ENCODE measurements around the gene DCC. TPM values are rescaled to one million over a fixed set of nuclear protein-coding genes. Genes with fewer than 3 reads are reported as not detected.

Gene DCC
- total RNA-seq, 6 experiments from 2014 or later: not detected

DNA sequence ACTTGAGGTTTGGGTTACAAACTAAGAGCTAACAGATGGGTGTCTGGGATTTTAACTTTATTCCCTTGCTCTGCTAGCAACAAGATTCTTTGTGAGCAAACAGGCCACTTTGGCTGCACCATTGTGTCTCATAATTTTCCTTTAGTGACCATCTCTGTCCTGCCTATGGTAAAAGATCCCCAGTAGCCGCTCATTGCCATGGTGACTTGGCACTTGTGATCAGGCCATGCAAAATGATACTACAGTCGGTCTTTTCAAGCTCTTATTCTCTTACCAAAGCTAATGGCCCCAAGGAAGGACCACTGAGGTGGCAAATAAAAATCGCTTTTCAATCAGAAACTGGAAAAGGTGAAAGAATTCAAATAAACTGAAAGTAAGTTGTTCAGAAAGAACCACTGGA lies 1047.6 kb downstream of the DCC start:
- DNase-seq: no peak
- H3K4me3 Mint-ChIP-seq: no peak overlapping the region
- TF ChIP-seq, protein P1, sequence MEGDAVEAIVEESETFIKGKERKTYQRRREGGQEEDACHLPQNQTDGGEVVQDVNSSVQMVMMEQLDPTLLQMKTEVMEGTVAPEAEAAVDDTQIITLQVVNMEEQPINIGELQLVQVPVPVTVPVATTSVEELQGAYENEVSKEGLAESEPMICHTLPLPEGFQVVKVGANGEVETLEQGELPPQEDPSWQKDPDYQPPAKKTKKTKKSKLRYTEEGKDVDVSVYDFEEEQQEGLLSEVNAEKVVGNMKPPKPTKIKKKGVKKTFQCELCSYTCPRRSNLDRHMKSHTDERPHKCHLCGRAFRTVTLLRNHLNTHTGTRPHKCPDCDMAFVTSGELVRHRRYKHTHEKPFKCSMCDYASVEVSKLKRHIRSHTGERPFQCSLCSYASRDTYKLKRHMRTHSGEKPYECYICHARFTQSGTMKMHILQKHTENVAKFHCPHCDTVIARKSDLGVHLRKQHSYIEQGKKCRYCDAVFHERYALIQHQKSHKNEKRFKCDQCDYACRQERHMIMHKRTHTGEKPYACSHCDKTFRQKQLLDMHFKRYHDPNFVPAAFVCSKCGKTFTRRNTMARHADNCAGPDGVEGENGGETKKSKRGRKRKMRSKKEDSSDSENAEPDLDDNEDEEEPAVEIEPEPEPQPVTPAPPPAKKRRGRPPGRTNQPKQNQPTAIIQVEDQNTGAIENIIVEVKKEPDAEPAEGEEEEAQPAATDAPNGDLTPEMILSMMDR (IDR thresholded peaks at IDR 0.05): no peak
- no peaks in the 10 kb centered on the region for H3K36me3 Mint-ChIP-seq (ENCODE audit: low read depth)
- no peaks in the 10 kb centered on the region; the same call in 1 of the 2 replicates for H3K27me3 Mint-ChIP-seq (ENCODE audit: insufficient read depth)
- H3K9me3 Mint-ChIP-seq: peaks cover 25% of the 10 kb centered on the region
- no peaks in the 10 kb centered on the region for H3K4me1 Mint-ChIP-seq (ENCODE audit: low read depth)
- no peak overlapping the region for H3K27ac Mint-ChIP-seq

GRCh38 chr18:53402670-53403069 lies 1062.7 kb downstream of the DCC start:
- no peaks in the 10 kb centered on the region for H3K4me1 Mint-ChIP-seq (ENCODE audit: low read depth)
- peaks cover 9% of the 10 kb centered on the region for H3K9me3 Mint-ChIP-seq
- no peaks in the 10 kb centered on the region for H3K36me3 Mint-ChIP-seq (ENCODE audit: low read depth)
- H3K27ac Mint-ChIP-seq: no peak overlapping the region
- peaks cover 2% of the 10 kb centered on the region; the same call in 1 of the 2 replicates for H3K27me3 Mint-ChIP-seq (ENCODE audit: insufficient read depth)
- TF ChIP-seq, protein P1 (IDR thresholded peaks at IDR 0.05): no peak
- DNase-seq: no peak
- H3K4me3 Mint-ChIP-seq: no peak overlapping the region

DNA sequence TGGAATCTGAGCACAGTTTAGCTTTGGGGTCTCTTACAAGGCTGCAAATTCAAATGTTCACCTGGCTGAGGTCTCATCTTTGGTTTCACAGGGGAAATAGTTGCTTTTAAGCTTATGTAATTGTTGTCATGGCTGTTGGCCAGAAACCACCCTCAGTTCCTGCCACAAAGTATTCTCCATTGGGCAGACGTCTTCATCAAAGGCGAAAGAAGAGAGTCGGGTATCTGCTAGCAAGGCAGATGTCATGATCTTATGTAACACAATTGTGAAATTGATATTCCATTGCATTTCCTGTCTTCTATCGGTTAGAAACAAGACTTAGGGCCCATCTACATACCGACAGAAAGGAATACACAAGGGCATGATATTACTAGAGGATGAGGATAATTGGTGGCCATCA lies 1068.3 kb downstream of the DCC start:
- Mint-ChIP-seq H3K9me3 (peaks cover 5% of the 10 kb centered on the region), H3K36me3 (ENCODE audit: low read depth) (no peaks in the 10 kb centered on the region), H3K27ac (no peak overlapping the region), H3K4me3 (no peak overlapping the region), H3K4me1 (ENCODE audit: low read depth) (no peaks in the 10 kb centered on the region), H3K27me3 (ENCODE audit: insufficient read depth) (no peaks in the 10 kb centered on the region)
- TF ChIP-seq, protein P1 (IDR thresholded peaks at IDR 0.05): no peak
- no peak for DNase-seq

DNA sequence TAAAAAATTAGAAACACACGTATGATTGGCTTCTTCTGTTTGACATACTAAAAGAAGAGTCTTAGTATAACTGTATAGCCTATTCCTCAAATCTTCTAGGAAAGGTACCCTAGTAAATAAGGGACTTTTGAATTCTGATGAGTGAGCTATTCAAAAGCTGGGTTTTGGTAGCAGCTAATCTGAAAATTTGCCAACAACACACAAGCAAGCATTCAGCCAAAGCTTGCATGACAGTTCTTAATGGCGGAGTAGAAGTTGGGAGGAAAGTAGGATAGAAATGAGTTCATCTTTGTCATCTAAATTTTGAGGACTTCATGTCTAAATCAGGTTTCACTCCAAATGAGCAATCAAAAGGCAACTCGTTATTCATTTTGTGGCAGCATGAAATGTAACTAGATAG lies 1071.5 kb downstream of the DCC start:
- no peak overlapping the region for H3K4me3 Mint-ChIP-seq
- H3K27ac Mint-ChIP-seq: no peak overlapping the region
- no peaks in the 10 kb centered on the region for H3K27me3 Mint-ChIP-seq (ENCODE audit: insufficient read depth)
- DNase-seq: no peak
- H3K36me3 Mint-ChIP-seq (ENCODE audit: low read depth): no peaks in the 10 kb centered on the region
- H3K4me1 Mint-ChIP-seq (ENCODE audit: low read depth): no peaks in the 10 kb centered on the region
- TF ChIP-seq, protein P1 (IDR thresholded peaks at IDR 0.05): no peak
- H3K9me3 Mint-ChIP-seq: peaks cover 9% of the 10 kb centered on the region

- TF ChIP-seq, protein P1 (IDR thresholded peaks at IDR 0.05): no peak
- no peak overlapping the region for H3K4me3 Mint-ChIP-seq
- H3K4me1 Mint-ChIP-seq (ENCODE audit: low read depth): no peaks in the 10 kb centered on the region
- peaks cover 8% of the 10 kb centered on the region for H3K9me3 Mint-ChIP-seq
- no peak for DNase-seq
- H3K36me3 Mint-ChIP-seq (ENCODE audit: low read depth): no peaks in the 10 kb centered on the region
- no peaks in the 10 kb centered on the region for H3K27me3 Mint-ChIP-seq (ENCODE audit: insufficient read depth)
- H3K27ac Mint-ChIP-seq: no peak overlapping the region
These were observed 1077.0 kb downstream of the DCC start for GRCh38 chr18:53417003-53417402.

DNA sequence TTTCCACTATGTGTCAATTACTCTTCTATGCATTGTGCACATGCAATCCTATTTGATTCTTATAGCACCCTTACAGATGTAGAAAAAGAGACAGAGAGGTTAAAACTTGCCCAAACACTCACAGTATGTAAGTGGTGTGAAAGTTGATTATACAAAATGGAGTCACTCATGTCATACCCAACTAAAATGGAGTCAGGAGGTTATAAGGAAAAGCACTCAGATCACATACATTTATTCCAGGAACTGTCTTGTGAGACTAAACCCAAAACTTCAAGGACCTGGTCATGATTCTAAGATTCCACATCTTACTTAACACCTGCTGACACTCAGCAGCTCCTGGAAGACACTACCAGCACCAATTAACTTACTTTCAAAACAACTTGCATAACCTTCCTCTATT lies 1081.9 kb downstream of the DCC start:
- Mint-ChIP-seq H3K9me3 (peaks cover 26% of the 10 kb centered on the region), H3K27me3 (ENCODE audit: insufficient read depth) (no peaks in the 10 kb centered on the region), H3K4me3 (no peak overlapping the region), H3K4me1 (ENCODE audit: low read depth) (no peaks in the 10 kb centered on the region), H3K36me3 (ENCODE audit: low read depth) (no peaks in the 10 kb centered on the region), H3K27ac (no peak overlapping the region)
- TF ChIP-seq, protein P1 (IDR thresholded peaks at IDR 0.05): no peak
- DNase-seq: no peak

All from HFFc6 (cell line).